ENCODE measurements around the gene ISX.
"Not testable (repeated sequence)": the region's sequence is repeated elsewhere in the genome, so short reads cannot be mapped to it uniquely, and the experiment has no call there.

Gene ISX

GRCh38 chr22:35065796-35066218, at the start of gene ISX:
Gene ISX (plus strand): TSS chr22:35066158. CDS start chr22:35067088, 930 bp downstream.
- no peak for DNase-seq

DNA sequence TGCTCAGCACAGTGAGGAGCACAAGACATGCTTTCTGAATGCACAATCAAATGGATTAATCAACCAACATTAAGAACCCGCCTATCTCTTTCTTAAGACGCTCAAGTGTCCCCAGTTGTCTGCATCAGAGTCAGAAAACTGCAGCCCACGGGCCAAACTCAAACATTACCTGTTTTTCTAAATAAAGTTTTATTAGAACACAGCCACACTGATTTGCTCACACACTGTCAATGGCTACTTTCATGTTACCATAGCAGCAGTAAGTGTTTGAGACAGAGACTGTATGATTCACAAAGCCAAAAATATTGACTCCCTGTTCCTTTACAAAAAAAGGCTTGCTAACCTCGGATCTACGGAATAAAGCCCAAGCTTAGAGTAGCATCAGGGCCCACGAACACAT, 49.0 kb upstream of the ISX start:
- DNase-seq: no peak

GRCh38 chr22:35018995-35019394, 47.0 kb upstream of the ISX start:
- no peak for DNase-seq

GRCh38 chr22:35020517-35020916, 45.4 kb upstream of the ISX start:
- no peak for DNase-seq

DNA sequence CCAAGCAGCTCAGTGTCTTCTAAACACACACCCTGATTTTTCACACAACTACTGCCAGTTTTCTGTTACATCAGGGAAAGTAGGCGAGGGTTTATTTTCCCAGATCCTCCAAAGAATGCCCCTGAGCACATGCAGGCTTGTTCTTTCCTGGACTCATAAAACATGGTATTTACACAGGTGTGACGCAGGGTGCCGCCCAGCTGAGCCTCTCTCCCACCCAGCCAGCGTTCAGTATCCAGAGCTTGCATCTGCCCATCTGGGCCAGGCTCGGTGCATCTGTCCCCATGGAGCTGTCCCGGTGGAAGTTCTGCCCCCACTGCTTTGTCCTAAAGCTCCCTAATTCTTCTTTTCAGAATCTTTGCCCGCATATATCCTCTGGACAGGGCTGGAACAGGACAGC, 44.8 kb upstream of the ISX start:
- DNase-seq: no peak

- DNase-seq: no peak
Observed at GRCh38 chr22:35022291-35022690, 43.7 kb upstream of the ISX start.

GRCh38 chr22:35023692-35024363, 42.1 kb upstream of the ISX start:
- DNase-seq: peak; percentile 47

DNA sequence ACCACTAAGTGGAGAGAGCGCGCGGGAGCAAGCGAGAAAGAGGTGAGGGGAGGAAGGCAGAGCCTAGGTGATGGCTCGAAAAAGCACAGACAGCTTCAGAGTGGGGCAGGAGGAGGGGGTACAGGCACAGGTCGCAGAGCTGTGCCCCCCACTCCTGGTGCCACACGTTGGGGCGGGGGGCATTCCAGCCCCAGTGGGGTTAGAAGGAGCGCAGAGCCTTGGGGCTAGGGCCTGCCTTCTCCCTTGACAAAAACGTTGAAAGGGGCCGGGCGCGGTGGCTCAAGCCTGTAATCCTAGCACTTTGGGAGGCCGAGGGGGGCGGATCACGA, 41.6 kb upstream of the ISX start:
- DNase-seq: no peak

- not testable (repeated sequence) for DNase-seq
Observed at GRCh38 chr22:35030112-35030511, 35.8 kb upstream of the ISX start.

- DNase-seq: no peak
Observed at GRCh38 chr22:35032571-35032970, 33.4 kb upstream of the ISX start.

- no peak for DNase-seq
Observed at GRCh38 chr22:35033635-35034296, 32.2 kb upstream of the ISX start.

DNA sequence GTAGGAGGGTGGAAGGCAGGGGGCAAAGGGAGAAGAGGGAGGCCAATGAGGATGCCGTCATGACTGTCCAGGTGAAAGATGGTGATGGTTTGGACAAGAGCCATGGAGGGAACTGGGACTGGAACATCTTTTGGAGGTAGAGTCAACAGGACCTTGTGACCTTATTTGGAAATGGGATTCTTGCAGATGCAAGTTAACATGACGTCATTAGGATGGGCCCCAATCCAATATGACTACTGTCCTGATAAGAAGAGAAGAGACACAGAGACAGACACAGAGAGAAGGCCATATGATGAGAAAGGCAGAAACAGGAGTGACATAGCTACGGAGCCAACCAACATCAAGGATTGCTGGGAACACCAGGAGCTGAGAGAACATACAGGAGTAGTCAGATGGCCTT, 31.0 kb upstream of the ISX start:
- DNase-seq: no peak

DNA sequence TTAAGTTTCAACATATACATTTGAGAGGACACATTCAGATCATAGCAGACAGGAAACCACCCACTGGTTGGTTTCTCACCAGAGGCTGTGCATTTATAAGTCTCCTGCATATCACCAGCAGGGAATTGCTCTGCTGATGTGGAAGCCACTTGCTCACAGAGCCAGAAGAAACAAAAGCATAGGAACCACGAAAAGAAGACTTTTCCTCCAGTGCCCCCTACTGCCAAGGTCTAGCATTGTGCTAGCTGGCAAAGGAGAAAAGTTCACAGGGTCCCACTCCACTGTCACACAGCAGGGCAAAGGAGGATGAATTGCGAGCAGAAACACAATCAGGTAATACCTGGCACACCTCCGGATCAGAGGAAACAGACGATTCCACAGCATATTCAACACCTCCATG, 28.9 kb upstream of the ISX start:
- no peak for DNase-seq

- no peak for DNase-seq
Observed at GRCh38 chr22:35039625-35040024, 26.3 kb upstream of the ISX start.

DNA sequence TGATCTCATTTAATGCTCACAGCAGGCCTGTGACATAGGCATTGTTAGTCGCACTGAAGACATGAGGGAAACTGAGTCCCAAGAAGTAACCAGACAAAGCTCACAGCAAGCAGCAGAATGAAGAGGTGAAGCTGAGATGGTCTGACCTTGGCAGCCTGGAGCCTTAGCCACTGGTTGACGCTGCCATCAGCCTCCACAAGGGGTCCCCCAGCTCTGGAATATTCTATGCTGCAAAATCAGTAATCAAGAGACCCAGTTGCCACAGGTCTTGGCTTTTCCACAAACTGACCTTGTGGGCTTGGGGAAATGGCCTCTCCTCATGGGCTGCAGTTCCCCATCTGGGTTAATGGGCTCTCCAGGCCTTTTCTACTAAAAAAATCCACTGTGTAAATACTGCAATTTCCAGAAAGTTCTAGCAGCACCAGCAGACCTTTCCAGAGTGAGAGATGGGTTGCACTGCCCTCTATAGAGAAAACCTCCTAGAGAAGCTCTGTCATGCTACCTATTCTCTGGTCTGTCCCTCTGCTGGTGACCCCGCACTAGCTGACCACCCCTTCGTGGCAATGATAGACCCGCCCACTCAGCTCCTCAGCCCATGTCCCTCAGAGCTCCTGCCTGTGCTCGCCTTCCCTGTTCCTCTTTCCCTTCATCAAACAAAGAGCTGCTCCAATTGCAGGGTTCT, 22.6 kb upstream of the ISX start:
- DNase-seq: no peak

DNA sequence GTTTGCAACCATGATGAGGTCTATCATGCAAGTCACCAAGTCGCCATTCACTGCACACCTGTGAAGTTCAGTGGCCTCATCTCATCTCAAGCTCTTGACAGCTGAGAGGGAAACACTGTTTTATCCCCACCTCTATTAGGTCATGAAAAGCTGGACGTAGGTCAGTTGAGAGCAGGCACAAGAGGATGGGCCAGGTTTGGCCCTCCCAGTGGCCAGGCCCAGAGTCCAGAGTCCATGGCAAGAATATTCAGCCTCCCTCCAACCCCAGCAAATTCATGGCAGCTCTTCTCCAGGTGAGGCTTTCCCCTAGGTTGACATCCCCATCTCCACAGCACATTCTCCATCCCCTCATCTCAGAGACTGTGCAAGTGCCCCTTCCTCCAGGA, 22.0 kb upstream of the ISX start:
- no peak for DNase-seq

DNA sequence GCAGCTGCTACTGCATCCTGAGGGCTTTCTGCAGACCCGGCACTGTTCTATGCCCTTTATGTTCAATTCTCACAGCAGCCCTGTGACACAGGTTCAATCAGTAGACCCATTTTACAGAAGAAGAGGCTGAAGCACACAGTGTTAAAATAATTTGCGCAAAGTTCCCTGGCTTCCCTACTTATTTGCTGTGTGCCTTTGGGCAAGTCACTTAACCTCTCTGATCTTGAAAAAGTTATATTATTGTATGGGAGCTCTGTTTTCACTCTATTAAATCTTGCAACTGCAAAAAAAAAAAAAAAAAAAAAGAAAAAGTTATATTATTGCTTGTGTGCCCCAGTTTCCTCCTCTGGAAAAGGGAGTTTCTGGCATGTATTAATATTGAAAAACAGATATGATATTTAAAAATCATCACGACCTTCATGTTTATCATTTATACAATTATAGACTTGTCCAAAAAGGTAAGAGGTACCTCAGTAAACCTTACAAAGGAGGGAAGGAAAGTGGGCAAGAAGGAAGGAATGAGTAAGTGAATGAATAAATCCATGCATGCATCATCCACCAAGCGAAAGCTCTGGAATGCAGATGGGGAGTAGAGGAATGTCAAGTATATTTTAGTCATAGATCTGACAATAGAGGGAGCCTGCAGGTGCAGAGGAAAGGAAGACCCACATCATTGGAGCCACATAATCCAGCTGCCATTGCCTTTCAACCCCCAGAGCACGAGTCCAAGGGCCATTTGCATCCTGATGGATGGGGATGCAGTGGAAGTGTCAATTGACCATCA, 21.2 kb upstream of the ISX start:
- no peak for DNase-seq

DNA sequence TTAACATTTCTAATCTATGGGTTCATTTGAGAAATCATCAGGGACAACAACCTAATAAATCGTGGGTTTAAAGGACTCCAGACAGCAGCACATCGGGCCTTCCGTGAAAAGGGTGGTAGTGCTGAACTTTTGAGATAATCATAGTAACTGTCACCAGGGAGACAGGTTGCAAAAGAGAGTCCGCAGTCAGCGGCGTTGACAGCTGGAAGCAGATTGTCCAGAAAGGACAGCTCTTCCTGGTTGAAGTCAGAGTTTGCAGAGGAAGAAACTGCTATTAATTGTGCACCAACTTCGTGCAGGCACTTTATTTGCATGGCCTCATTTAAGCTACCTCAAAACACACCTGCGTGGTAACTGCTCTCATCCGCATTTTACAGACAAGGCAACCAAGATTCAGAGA, 20.5 kb upstream of the ISX start:
- no peak for DNase-seq

GRCh38 chr22:35046744-35047462, 19.1 kb upstream of the ISX start:
- DNase-seq: no peak

GRCh38 chr22:35050038-35050437, 15.9 kb upstream of the ISX start:
- DNase-seq: not testable (repeated sequence)

DNA sequence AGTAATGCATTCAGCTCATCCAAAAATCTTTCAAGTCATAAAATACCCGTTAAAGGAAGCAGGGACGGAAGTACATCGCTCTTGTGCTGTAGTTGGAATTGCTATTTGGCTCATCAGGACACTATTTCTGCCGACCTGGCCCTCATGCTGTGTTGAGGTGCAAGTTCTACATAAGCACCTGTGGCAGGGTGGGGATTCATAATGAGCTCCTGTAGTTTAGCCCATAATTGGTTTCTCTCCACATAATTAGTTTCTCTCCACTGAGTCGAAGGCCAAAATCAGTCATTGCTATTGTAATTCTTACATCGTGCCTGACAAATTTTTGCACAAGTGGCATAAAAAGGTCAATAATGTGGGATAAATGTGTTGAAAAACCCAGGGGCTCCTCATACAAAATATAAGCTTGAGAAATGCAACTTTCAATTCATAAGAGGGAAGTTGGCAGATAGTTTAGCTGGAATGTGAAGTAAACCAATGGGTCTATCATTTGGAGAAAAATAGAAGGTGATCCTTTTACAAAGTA, 14.9 kb upstream of the ISX start:
- DNase-seq: no peak

GRCh38 chr22:35051791-35052190, 14.2 kb upstream of the ISX start:
- DNase-seq: no peak

Measured in midbrain (tissue), 1 donor.